Endothelial cell of hepatic sinusoid (primary cell): Measurements from ENCODE around the gene PRKCH.

ENCODE experiments used
- in situ Hi-C: cut with HindIII; loops from 2 replicates; pipeline ENCODE4 v1.10.0; 2017; ENCODE audit warnings: low sequenced_read_pairs

PRKCH gene

GRCh38 chr14:61501714-61502458, 180.5 kb downstream of the PRKCH start:
- in situ Hi-C loops: no loop called here

GRCh38 chr14:61502459-61503093, 181.2 kb downstream of the PRKCH start:
- in situ Hi-C loops: no loop called here

- in situ Hi-C loops: no loop called here
Observed at GRCh38 chr14:61503167-61503801, 181.9 kb downstream of the PRKCH start.

- in situ Hi-C loops: no loop called here
Observed at GRCh38 chr14:61504901-61505300, 183.5 kb downstream of the PRKCH start.

GRCh38 chr14:61505815-61506809, 184.7 kb downstream of the PRKCH start:
- in situ Hi-C loops: no loop called here

- in situ Hi-C loops: no loop called here
Observed at GRCh38 chr14:61508526-61508925, 187.1 kb downstream of the PRKCH start.

GRCh38 chr14:61510736-61511557, 189.6 kb downstream of the PRKCH start:
- in situ Hi-C loops: no loop called here

- in situ Hi-C loops: no loop called here
Observed at GRCh38 chr14:61511558-61511948, 190.2 kb downstream of the PRKCH start.

GRCh38 chr14:61512026-61512834, 190.9 kb downstream of the PRKCH start:
- in situ Hi-C loops: no loop called here

GRCh38 chr14:61513986-61514830, 192.8 kb downstream of the PRKCH start:
- in situ Hi-C loops: no loop called here

GRCh38 chr14:61514927-61515326, 193.5 kb downstream of the PRKCH start:
- in situ Hi-C loops: no loop called here

- in situ Hi-C loops: no loop called here
Observed at GRCh38 chr14:61515436-61516117, 194.2 kb downstream of the PRKCH start.

- in situ Hi-C loops: no loop called here
Observed at GRCh38 chr14:61516118-61516743, 194.9 kb downstream of the PRKCH start.

GRCh38 chr14:61516964-61517653, 195.7 kb downstream of the PRKCH start:
- in situ Hi-C loops: no loop called here

GRCh38 chr14:61517911-61518384, 196.6 kb downstream of the PRKCH start:
- in situ Hi-C loops: no loop called here

- in situ Hi-C loops: no loop called here
Observed at GRCh38 chr14:61518403-61518802, 197.0 kb downstream of the PRKCH start.

GRCh38 chr14:61519106-61519505, 197.7 kb downstream of the PRKCH start:
- in situ Hi-C loops: no loop called here
